GM18951 (cell line): ENCODE results near the gene LARGE1.

Experiments used
- POLR2A ChIP-seq: IDR thresholded peaks from 4 replicates; pipeline ENCODE4 v1.6.1; 2011; ENCODE audit warnings: mild to moderate bottlenecking; ENCODE audit not compliant: insufficient read length, insufficient read depth; ENCODE audit errors: extremely low read depth
- in situ Hi-C: fragments of 300-500 bp; cut with MboI; formaldehyde crosslinking; loops from one replicate; pipeline ENCODE4 v1.12.0; 2022; ENCODE audit warnings: low sequenced_read_pairs, mixed read lengths, inconsistent platforms; ENCODE audit not compliant: unreplicated experiment

LARGE1 gene

DNA sequence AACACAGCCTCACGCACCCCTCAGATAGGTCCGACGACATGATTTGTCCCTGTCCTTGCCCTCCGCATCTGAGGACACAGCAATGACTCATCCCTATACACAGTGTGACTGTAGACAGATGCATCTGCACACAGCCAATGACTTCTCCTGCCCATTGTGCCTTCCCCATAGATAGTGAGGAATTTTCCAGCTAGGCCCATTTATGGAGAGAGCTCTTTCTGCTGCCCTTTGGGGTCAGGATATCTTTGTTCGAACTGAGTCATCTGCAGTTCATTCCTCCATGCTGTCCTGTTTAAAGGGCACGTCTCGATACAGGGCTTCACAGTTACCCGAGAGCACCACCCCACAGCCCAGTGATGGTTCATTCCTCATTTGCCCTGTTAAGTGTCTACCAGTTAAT lies 96.7 kb downstream of the LARGE1 start:
- in situ Hi-C loops, result no loop called here
- no peak for TF ChIP-seq POLR2A

DNA sequence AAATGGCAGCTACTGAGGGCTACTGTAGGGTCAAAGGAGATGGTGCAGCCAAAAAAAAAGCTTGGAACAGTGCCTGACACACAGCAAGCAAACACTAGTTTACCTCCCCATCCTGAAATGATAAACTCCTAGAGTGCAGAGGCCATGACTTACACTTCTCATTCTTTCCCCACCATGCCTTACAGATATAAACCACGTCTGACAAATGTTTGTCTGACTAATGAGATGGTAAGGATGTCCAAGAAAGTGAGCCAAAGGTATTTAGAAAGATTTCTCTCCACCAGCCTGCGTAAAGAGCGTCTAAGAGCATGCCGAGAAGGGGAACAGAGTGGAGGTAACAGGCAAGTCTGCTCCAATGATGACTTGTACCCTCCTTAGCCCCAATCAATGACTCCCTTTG lies 99.0 kb downstream of the LARGE1 start:
- in situ Hi-C loops, result no loop called here
- TF ChIP-seq POLR2A, result no peak

DNA sequence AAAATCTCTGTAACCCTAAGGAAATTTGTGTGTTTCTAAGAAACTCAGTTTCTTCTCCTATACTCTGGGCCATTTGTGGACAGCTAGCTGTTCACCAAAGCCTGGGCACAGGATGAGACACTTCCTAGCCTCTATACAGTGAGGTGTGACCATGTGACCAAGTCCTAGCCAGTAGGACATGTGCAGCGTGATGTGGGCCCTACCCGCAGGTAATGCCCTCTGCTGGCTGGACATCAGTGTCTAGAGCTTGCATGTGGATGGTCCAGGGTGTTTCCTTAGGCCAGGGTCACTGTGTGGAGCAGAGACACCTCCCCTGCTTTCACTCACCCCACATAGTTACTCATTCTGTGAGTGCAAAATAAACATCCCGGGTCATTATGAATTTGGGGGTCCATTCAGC lies 100.5 kb downstream of the LARGE1 start:
- in situ Hi-C loops, result no loop called here
- no peak for TF ChIP-seq POLR2A

DNA sequence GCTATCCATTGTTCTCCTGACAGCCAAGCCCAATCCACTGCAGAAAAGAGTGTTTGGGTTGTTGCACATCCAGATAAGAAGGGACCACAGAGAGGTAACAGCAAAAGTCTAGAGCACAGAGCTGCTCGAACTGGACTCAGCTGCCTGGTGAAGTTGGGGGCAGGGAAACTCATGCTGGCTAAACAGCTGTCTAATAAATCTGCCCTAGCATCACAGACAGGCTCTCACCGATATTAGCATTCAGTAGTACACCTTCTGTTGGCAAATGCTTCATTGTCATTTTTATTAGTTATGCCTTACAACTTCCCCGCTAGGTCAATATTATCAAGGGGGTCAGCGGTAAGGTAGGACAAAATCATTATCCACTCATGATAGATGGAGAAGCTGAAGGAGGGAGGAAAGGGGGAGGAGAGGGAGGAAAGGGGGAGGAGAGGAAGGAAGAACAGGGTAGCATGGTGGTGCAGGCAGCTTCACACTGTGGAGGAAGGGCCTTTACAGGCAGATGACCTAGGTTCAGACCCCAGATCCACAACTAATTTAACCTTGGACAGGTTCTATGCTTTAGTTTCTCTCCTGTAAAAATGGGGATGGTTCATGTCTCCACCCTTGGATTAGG lies 102.7 kb downstream of the LARGE1 start:
- TF ChIP-seq POLR2A, result no peak
- in situ Hi-C loops, result no loop called here

DNA sequence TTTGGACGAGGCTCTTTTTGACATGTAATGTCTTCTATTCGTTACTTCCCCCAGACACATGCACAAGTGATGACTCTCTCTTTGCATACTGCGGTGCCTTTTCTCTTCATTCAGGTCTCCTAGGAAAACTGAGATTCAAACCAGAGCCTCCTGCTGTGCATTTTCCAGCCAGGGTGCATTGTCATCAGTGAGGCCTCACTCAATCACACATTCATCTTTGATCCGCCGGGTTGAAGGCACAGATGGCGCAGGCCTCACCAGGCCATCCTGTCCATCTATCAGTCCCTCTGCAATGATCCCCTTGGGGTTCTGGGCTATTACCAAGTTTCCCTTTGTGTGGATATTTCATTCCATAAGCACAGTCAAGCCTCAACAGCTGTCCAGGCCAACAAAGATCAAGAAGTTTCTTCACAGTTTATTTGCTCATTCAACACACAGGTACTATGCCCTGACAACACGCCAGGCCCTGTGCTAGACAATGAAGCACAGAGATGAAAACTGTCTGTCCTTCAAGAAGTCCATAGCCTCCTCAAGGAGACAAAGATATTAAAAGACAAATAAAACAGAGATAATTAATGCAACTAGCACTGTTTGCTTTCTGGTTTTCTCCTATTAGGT lies 107.8 kb downstream of the LARGE1 start:
- TF ChIP-seq POLR2A, result no peak
- in situ Hi-C loops, result no loop called here

DNA sequence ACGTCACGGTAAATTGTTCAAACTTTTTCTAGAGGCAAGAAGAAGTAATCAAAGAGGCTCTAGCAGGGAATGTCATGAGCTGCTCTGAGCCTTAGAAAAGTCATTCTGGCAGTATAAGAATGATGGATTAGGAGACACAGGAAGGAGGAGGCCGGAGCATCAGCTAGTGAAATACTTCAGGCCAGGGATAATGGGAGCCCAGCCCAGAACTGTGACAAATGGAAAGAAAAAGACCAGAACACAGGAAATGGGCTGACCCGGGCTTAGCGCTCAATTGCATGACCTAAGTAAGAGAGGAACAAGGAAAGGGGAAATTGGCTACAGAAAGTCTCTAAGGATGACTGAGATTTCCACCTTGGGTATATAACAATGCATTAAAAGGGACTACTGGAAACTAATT lies 108.6 kb downstream of the LARGE1 start:
- in situ Hi-C loops, result no loop called here
- TF ChIP-seq POLR2A, result no peak

DNA sequence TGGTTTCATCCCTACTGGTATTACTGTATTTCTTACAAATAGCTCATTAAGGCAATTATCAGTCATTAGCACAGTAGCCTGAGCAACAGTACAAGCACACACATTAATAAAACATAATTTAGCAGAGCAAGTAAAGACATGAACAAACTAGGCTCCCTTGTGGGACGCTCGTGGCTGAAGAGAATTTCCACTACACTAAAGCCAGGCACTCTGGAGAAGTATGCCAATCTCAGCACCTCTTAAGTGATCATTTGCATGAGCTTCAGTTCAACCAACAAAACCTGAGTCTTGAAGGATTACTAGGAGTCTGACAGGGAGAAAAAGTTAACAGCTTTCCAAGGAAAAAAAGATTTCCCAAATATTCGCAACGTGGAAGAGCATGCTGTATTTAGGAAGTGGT lies 109.1 kb downstream of the LARGE1 start:
- TF ChIP-seq POLR2A, result no peak
- in situ Hi-C loops, result no loop called here

DNA sequence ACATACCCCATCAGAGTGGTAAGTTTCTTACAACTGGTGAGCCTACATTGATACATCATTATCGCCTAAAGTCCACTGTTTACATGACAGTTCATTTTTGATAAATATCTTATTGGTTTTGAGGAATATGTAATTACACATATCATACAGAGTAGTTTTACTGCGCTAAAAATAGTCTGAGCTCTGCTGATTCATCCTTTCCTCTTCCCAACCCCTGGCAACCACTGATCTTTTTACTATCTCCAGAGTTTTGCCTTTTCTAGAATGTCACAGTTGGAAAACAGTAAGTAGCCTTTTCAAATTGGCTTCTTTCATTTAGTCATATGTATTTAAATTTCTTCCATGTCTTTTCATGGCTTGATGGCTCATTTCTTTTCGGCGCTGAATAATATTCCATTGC lies 112.8 kb downstream of the LARGE1 start:
- TF ChIP-seq POLR2A, result no peak
- in situ Hi-C loops, result no loop called here

DNA sequence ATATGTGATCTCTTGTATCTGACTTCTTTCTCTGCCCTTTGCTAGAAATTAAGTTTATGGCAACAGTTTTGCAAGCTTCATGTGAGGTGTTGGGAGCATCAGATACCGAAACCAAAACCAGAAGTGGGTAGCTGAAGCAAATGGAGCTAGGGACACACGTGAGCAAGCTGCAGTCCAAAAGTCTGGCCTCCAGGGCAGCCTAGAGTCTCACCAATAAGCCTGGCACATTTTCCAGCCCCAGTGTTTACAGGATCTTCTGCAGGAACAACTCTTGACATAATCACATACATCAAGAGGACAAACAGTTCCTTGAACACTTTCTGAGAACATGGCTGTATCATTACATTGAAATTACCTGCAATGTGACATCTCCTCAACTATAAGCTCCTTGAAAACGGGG lies 114.1 kb downstream of the LARGE1 start:
- no peak for TF ChIP-seq POLR2A
- in situ Hi-C loops, result no loop called here

DNA sequence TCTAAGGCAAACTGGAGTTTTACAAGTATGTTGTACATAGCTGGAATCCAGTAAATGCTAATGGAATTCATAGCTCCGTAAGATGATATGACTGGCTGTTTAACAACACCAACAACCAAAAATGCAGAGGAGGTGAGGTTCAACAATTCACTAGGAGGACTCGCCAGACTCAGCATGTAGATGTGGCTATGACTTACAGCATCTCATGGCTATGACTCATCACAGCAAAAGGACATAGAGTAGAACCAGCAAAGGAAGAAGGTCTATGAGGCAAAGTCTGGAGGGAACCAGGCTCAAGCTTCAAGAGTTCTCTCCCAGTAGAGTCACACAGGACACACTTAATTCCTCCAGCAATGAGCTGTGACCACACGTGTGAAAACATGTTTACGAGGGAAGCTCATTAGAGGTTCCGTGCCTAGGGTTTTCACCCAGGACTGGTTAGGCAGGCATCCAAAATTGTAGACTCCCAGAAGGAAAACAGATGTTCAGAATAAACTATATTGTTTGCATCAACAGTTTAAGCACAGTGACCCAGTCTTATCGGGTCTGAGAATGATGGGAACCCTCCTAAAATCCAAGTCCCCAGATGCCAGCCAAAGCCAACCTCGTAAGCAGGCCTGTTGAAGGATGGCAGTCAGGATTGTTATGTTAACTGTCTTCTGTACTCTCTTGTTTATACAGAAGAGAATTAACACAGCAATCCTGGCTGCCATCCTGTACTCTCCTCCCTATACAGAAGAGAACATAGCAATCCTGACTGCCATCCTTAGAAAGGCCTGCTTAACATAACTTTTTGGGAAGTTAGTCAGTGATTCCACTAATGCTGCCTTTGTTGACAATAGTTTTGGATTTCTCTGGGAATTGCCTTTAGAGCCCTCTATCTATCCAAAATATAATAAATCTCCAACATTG lies 116.6 kb downstream of the LARGE1 start:
- TF ChIP-seq POLR2A, result no peak
- in situ Hi-C loops, result no loop called here

DNA sequence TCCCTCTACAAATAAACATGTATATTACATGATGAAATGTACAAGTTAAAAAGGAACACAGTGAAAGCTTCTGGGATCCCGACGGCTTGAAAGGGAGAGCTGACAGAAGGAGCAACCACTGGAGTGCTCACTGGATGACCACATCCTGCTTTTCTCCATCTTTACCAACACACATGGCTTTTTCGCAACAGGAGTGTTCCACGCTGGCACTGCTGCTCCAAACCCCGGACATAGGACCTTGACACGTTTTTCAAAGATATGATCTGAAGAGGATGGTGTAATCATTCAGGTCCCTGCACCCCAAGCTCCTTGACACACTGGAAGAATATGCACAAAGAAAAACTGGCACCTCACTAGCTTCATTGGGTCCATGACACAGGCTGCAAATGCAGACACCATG lies 121.9 kb downstream of the LARGE1 start:
- no peak for TF ChIP-seq POLR2A
- in situ Hi-C loops, result no loop called here

DNA sequence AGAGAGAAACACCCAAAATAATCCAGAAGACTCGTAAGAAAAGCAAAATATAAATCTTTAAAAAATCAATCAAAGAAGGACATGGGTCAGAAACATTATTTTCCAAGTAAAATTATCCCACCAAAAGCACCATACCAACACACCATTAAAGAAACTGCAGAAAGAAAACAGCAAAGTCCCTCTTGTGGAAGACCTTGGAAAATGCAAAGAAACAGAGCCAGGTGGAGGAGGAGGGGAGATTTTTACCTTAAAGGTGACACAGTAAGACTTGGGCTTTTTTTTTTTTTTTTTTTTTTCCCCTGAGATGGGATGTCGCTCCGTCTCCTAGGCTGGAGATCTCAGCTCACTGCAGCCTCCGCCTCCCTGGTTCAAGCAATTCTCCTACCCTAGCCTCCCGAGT lies 123.8 kb downstream of the LARGE1 start:
- no peak for TF ChIP-seq POLR2A
- in situ Hi-C loops, result no loop called here

DNA sequence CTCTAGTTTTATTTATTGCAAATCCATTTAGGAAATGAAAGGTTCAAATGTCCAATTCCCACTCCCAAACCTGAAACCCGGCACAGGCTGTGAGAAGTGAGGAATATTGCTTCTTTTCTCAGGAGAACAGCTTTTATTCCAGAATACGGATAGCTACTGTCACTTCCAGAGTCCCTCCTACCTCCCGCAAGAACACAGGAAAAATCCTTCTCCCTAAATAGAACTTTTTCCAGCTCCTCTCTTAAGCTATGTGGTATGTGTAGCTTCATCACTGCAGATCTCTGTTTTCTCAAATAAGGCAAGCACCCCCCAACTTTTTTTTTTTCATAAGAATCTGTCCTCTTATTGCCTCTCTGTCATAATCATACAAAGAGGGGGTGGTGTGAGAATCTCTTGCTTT lies 126.8 kb downstream of the LARGE1 start:
- in situ Hi-C loops, result no loop called here
- no peak for TF ChIP-seq POLR2A

DNA sequence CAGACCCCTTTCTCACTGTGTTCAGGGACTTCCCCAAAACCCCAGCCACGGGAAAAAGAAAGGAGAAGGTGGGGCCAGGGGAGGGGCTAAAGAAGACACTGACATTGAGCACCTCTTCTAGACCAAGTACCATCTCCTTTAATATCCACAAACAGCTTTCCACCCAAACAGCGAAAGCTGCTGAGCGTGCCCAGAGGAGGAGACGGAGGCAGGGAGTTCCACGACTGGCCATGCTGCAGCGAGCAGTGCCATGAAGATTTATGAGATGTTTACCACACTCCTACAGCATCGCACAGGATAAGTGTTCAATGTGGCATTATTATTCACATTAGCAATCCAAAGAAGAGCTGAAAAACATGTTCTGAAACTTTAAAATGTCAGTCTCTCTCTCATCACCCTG lies 127.4 kb downstream of the LARGE1 start:
- in situ Hi-C loops, result no loop called here
- TF ChIP-seq POLR2A, result no peak
